ENCODE data around the gene DTHD1.

DTHD1 gene

GRCh38 chr4:36281384-36282106 is at the start of gene DTHD1:
TSS of gene DTHD1 (plus strand) at chr4:36281616. CDS start at chr4:36281759, 143 bp downstream.
- FAIRE-seq (no peak), DNase-seq (ENCODE audit: extremely low spot score, insufficient read length, low read depth) (no peak)

GRCh38 chr4:36233567-36234266 is 47.7 kb upstream of the DTHD1 start:
- DNase-seq (ENCODE audit: extremely low spot score, insufficient read length, low read depth) (no peak), FAIRE-seq (no peak)

GRCh38 chr4:36235306-36235705 is 46.1 kb upstream of the DTHD1 start:
- FAIRE-seq (no peak), DNase-seq (ENCODE audit: extremely low spot score, insufficient read length, low read depth) (no peak)

GRCh38 chr4:36236159-36236558 is 45.3 kb upstream of the DTHD1 start:
- DNase-seq (ENCODE audit: extremely low spot score, insufficient read length, low read depth) (no peak), FAIRE-seq (no peak)

GRCh38 chr4:36237366-36238313 is 43.8 kb upstream of the DTHD1 start:
- no peak for DNase-seq (ENCODE audit: extremely low spot score, insufficient read length, low read depth)
- FAIRE-seq = peak; percentile 29

- FAIRE-seq (peak; percentile 96), DNase-seq (ENCODE audit: extremely low spot score, insufficient read length, low read depth) (no peak)
These were observed 39.6 kb upstream of the DTHD1 start for GRCh38 chr4:36241771-36242170.

- FAIRE-seq (peak; percentile 9), DNase-seq (ENCODE audit: extremely low spot score, insufficient read length, low read depth) (no peak)
These were observed 38.6 kb upstream of the DTHD1 start for GRCh38 chr4:36242629-36243354.

- FAIRE-seq (peak; percentile 86), DNase-seq (ENCODE audit: extremely low spot score, insufficient read length, low read depth) (no peak)
These were observed 37.8 kb upstream of the DTHD1 start for GRCh38 chr4:36243355-36244256.

GRCh38 chr4:36244257-36245082 is 36.9 kb upstream of the DTHD1 start, which contains the start of gene ARAP2:
TSS of gene ARAP2 (minus strand) at chr4:36244514. CDS start at chr4:36229486, 15,028 bp downstream.
- FAIRE-seq (peak; percentile 78), DNase-seq (ENCODE audit: extremely low spot score, insufficient read length, low read depth) (peak; percentile 45)

GRCh38 chr4:36249610-36250009 is 31.8 kb upstream of the DTHD1 start:
- FAIRE-seq (no peak), DNase-seq (ENCODE audit: extremely low spot score, insufficient read length, low read depth) (no peak)

- no peak for FAIRE-seq
- no peak for DNase-seq (ENCODE audit: extremely low spot score, insufficient read length, low read depth)
These were observed 29.4 kb upstream of the DTHD1 start for GRCh38 chr4:36251983-36252382.

- peak; percentile 12 for FAIRE-seq
- DNase-seq (ENCODE audit: extremely low spot score, insufficient read length, low read depth) = no peak
These were observed 27.0 kb upstream of the DTHD1 start for GRCh38 chr4:36254371-36254770.

- FAIRE-seq (peak; percentile 99), DNase-seq (ENCODE audit: extremely low spot score, insufficient read length, low read depth) (no peak)
These were observed 25.8 kb upstream of the DTHD1 start for GRCh38 chr4:36255577-36255976.

- no peak for DNase-seq (ENCODE audit: extremely low spot score, insufficient read length, low read depth)
- peak; percentile 93 for FAIRE-seq
These were observed 25.0 kb upstream of the DTHD1 start for GRCh38 chr4:36256398-36256891.

GRCh38 chr4:36260731-36261130 is 20.7 kb upstream of the DTHD1 start:
- FAIRE-seq (no peak), DNase-seq (ENCODE audit: extremely low spot score, insufficient read length, low read depth) (no peak)

GRCh38 chr4:36264207-36264826 is 17.1 kb upstream of the DTHD1 start:
- FAIRE-seq (no peak), DNase-seq (ENCODE audit: extremely low spot score, insufficient read length, low read depth) (no peak)

All from GM18507 (cell line).